ENCODE data around the gene IFIT3. TPM values are rescaled to one million over a fixed set of nuclear protein-coding genes. Genes with fewer than 3 reads are reported as not detected.

IFIT3 gene
- total and polyA plus RNA-seq, 2 of the 8 experiments (the other 6 are each of a cell fraction or from before 2014, with no cell fraction given), result 0.12 to 0.84 TPM

DNA sequence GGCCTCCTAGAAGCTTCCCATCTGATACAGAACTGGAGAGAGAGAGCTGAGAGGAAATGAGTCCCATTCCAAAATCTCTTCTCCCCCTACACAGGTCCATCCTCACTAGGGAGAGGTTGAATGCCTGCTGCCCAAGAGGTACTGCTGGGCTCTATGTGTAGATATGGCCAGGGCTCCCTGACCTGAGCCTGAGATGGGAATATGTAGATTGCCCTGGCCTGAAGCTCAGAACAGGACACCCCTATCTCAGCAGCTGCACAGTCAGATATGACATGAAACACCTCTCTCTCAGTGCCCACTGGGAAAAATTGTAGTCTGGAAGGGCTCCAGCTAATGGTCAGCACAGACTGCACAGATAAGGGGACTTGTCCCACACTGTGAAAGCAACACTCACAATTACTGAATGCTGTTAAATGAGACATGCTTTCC lies 46.9 kb downstream of the IFIT3 start (continued):
- TF ChIP-seq POLR2A (IDR thresholded peaks at IDR 0.05; ENCODE audit: control extremely low read depth in 1 of 2, low read depth in 2 of 2, low read length in 2 of 2), result no peak
- TF ChIP-seq CHD2 (IDR thresholded peaks at IDR 0.05; ENCODE audit: low read length), result no peak
- no peak for TF ChIP-seq SAP30 (IDR thresholded peaks at IDR 0.05; ENCODE audit: insufficient read depth, insufficient replicate concordance, low read length)
- no peak for TF ChIP-seq ATF2 (IDR thresholded peaks at IDR 0.05; ENCODE audit: low read length)
